Mesenteric fat pad (tissue), 1 donor: Measurements from ENCODE around the gene ZNF777. TPM values are rescaled to one million over a fixed set of nuclear protein-coding genes. Genes with fewer than 3 reads are reported as not detected.
"Not testable (repeated sequence)": the region's sequence is repeated elsewhere in the genome, so short reads cannot be mapped to it uniquely, and the experiment has no call there.

Experiments used
- DNase-seq: peaks from one replicate; pipeline ENCODE4 v3.0.0-alpha.2; 2020; ENCODE audit warnings: low spot score
- long read RNA-seq: library from polyadenylated mRNA; unstranded; transcript quantifications from one replicate; pipeline ENCODE4 v2.0.0, GENCODE V29; 2020
- total RNA-seq: library from RNA; stranded (reverse); fragmentation: NEBNext Ultra II Directional; extraction: Animal tissue kit (Norgen Biotek cat#: 25700); gene quantifications from one replicate; pipeline ENCODE4 v1.2.1, GENCODE V29; 2021
- donor health status: DM: yes; HTN: yes; CAD: no.

ZNF777 gene
- total RNA-seq = 9.2 TPM
- long read RNA-seq, partial matches to known transcripts = 0 of 2 reads
- long read RNA-seq, other reads (novel, unspliced or antisense) = 2 of 2 reads

DNA sequence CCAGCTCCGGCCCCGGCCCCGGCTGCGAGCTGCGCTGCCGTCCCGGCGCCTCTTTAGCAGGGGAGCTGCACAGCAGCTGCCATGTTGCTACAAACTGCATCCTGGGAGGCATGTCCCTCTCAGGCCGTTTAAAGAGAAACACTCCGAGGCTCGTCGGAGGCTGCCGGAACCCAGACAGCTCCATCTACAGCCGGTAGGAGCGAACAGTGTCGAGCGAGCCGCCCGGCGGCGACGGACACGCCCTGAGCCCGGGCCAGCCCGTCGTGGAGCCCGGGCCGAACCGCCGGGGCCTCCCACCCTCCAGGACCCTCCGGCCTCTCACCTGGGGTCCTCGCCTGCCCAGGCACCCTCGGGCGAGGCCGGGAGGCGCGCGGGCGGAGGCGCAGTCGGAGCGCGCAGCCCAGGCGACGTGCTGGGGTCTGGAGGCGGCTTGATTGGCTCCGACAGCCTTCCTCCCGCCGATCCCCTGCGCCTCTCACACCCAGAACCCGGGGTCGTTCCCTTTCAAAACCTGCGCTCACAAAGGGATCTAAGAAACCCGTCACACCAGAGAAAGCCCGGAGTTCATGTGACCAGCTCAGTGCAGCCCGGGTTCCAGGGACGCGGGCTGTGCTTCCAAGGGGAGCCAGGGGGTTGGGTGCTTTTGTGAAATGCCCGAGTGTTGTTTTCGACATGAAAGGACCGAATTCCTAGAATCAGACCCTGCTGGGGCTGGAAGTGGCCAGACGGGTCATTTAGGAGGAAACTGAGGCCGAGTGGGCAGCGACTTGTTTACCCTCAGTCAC is at the start of gene ZNF777:
Gene ZNF777 (minus strand): TSS at position 570 of the 785 bp plus-strand sequence. CDS start 5,040 bp downstream, outside the sequence.
- no peak for DNase-seq

DNA sequence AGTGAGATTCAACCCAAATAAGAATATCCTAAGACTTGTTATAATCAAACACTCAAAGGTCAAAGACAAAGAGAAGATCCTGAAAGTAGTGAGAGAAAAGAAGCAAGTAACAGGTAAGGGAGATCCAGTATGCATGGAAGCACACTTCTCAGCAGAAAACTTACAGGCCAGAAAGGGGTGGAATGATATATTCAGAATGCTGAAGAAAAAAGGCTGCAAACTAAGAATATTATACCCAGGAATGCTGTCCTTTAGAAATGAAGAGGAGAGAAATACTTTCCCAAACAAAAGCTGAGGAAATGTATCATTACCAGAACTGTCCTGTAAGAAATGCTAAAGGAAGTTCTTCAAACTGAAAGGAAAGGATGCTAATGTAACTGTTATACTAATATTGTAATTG is 49.4 kb upstream of the ZNF777 start:
- no peak for DNase-seq

DNA sequence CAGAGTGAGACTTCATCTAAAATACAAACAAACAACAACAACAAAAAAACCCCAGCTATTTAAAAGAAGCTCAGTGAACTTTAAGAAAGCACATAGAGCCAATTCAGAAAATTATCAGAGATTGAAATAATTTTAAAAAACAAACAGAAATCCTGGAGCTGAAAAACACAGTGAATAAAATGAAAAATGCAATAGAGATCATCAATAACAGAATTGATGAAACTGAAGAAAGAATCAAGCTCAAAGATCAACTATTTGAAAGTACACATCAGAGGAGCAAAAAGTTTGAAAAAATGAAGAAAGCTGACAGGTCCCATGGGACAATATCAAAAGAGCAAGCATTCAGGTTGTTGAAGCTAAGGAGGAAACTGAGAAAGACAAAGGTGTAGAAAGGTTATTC is 48.9 kb upstream of the ZNF777 start:
- no peak for DNase-seq

DNA sequence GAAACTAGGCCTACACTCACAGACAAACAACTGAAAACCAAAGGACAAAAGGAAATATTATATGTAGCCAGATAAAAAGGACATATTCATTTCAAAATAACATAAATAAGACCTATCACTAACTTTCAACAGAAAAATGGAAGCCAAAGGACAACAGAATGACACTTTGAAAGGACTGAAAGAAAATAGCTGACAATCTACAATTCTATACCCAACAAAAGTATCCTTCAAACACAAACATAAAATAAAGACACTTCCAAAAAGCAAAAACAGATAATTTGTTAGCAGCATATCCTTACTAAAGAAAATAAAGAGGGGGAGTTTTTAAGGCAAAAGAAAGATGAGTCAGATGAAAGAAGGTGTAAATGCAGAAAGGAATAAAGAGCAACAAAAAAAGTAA is 44.7 kb upstream of the ZNF777 start:
- no peak for DNase-seq

DNA sequence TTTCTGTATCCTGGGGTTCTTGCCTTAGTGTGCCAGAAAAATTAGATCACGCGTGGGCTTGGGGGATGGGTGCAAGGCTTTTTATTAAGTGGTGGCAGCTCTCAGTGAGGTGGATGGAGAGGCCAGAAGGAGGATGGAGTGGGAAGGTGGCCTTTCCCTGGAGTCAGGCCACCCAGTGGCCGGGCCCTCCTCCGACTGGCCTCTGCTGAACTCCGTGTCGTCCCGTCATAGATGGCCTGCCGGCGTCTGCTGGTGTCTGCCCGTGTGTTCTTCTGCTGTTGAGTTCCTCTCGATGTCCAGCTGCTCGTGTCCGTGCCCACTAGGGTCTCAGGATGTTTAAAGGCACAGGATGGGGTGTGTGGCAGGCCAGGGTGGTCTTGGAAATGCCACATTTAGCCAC is 40.8 kb upstream of the ZNF777 start:
- DNase-seq = no peak

DNA sequence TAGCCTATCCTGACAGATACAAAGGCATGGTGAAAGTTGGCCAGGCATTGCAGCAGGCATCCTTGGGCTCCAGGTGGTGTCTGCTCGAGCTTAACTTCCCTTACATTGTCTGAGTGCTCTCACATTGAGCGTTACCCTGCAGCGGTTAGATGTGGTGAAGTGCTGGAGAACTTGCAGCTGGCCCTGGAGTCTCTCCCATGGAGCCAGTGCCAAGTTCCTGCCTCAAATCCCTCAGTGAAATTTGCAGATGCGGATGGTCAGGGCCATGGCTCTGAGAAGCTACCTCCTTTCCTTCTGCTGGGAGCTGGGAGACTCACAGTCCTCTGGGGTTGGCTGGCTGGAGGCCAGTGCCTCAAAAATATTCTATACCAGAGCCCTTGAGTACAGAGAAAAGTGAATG is 40.0 kb upstream of the ZNF777 start:
- no peak for DNase-seq

DNA sequence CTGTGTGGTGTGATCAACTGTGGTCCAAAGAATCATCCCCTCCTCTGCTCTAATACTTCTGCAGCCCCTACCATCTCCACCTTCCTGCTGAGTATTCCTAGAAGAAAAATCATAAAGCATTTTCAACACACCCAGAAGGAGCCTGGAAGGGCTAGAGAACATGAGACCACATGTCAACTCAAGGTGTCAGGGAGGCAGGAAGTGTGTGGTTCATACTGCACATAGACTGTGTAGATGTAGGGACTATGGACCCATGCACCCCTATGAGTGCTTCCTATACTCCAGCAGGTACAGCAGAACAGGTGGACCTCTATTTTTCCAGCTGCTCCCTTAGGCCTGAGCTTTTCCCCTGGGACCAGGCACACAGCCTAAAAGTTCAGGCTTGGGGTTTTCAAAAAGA is 39.3 kb upstream of the ZNF777 start:
- no peak for DNase-seq

DNA sequence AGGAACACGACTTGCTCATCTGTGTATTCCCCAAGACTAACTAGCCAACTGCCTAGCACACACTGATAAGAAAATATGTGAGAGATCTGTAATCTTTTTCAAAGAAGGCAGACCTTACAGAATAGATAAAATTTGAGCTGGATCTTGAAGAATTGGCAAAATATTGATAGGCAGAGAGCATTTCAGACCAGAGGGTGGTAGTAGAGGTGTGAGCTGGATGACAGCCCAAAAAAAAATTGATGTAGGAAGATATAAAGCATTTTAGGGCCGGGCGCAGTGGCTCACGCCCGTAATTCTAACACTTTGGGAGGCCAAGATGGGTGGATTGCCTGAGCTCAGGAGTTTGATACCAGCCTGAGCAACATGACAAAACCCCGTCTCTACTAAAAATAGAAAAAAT is 37.9 kb upstream of the ZNF777 start:
- no peak for DNase-seq

DNA sequence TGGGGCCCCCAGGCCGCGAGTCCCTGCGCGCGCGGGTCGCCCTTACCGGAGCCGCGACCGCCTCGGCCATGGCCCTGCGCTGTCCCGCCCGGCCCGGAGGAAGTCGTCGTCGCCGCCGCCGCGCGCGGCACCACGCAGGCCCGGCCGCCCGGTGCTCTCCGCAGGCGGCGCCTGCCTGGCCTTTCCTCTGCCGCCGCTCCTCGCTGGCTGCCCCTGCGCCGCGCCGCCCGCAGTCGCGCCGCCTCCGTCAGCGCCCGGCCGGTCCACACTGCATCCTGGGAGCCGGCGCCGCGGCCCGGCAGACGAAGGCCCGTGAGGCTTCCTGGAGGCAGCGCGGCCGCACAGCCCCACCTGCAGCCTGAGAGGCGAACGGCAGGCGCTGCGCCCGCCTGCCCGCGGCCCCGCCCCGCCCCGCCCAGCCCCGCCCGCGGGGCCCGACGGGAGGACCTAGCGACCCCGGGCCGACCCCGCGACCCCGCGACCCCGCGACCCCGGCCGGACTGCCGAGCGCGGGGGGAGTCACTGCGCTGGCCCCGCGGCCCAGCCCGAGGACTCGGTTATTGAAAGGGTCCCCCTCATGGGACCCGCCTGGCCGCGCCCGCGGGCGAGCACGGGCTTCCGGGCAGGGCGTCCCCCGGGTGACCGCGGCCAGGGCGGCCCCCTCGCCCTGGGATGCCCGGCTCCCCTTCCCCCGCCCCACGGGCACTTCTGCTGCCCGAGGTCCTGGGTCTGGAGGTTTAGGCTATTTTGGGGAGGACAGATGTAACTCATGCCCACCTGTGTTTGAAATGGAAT is 36.8 kb upstream of the ZNF777 start, which contains the start of gene ZNF746:
Gene ZNF746 (minus strand): TSS at position 343 of the 795 bp plus-strand sequence. CDS start 273 bp downstream, at position 70.
- peak; percentile 93 for DNase-seq

DNA sequence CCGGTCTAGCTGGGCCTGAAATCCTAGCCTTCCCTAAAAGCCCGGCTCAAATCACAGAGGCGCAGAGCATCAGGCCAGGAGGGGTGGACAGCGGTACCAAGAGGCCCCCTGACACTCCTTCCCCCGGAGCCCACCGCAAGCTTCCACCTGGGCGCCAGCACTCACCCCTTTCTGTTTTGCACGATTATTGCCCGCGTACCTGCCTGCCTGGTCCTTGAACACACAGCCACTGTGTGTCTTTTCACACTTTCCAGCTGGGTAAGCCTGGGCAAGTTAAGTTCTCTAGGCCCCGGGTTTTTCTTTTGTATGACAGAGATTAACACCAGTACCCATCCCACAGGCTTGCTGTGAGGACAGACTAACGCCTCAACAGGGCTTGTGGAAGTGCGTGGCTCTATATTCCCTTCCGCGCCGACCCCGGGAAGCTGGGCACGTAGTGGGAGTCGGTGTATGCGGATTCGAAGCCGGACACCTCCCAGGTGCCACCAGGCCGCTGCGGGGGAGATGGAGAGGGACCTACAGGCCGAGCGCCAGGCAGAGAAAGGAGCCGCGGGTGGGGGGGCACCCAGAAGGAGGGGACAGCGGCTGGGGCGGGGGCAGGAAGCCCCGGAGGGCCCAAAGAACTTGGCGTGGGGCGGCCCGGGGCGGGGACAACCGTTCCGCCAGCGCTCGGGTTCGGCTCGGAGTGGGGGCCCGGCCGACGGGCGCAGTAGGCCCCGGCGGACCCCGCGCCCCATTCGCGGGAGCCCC is 36.0 kb upstream of the ZNF777 start:
- peak; percentile 90 for DNase-seq

DNA sequence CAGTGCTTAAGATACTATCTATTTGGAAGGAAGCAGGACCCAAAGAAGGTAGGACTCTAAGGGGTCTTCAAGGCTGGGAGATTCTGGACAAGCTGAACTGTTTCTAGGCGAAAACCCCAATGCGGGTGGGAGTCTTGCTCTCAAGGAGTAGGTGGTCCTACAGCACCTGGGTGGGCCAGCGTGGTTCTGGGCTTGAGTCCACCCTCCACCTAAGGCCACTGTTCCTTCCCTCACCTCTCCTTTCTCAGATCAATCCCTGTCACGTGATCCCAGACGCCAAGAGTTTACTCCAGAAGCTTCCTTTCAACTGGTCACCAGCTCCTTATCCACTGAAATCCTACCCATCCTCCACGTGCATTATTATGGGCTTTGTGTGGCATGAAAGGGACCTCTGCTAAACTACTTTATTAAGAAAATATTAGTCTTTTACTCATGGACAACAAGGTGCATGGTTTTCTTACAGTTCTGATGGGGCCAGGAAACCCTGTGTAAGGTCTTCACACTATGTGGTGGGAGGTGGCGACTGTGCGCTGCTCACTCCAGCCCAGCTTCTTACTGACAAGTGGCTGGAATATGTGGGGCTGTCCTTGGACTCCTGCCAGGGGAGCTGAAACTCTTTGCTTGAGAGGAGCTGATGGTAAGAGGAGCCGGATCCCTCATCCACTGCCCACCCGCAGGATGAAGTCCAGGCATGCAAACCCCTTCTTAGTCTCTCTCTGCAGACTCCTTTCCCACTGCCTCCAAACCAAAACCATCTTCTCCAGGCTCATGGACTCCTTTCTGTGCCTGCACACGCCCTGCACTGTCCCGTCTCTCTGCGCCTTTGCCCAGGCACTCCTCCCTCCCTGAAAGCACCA is 35.2 kb upstream of the ZNF777 start:
- DNase-seq = no peak

DNA sequence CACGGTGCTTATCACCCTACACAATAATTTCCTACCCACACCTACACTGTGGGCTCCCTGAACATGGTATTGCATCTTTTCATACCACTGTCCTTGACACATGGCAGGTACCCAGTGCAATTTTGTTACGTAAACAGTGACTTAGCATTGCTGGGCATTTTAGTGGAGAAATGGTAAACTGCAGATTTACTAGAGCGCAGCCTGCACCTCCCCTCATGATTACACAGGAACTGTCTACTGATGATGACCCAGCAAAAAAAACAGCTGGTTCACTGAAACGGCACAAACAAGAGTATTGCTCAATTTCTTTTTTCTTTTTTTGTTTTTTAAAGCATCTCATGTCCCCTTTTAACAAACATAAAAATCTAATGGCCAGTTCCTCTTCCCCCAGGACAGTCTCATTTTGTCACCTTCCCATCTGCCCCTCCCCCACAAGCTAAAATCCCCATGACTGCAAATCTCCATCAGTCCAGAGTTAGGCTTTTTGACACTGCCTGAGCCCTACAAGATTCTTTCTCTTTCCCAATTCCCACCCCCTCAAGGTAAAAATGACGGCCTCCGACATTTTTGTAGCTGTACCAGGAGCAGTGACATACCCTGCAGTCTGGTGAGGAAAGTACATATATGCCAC is 34.0 kb upstream of the ZNF777 start:
- no peak for DNase-seq

DNA sequence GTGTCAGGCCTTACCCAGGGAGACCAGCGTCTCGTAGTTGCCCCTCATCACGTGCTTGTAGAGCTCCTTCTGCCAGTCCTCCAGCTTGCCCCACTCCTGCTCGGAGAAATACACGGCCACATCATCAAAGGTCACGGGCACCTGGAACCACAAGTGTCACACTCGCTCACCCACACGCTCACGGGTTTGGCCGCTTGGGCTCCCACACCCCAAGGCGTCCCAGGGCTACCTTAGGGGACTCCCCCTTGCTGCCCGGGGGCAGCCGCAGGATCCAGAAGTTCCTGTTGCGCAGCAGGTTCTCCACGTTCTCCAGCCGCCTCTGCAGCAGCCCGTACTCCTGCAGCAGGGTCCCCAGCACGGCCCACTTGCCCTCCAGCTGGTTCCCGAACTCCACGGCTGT is 33.1 kb upstream of the ZNF777 start:
- DNase-seq = not testable (repeated sequence)

DNA sequence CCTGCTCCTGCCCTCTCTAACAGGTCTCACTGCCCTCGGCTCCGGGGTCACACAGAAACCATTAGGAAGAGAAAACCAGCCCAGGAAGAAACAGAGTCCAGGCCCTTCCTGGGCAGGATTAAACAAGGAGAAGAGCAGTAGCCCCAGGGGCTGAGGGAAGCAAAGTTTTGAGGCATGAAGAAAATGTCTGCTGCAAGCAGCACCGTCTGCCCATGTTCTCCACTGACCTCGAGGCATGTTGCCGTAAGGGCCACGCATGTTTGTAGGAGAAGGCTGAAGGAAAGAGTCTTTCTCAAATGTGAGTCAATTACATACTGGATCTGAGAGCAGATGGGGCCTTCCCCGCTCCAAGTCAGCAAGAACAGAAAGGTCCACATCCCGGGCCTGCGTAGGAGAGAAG is 32.5 kb upstream of the ZNF777 start:
- DNase-seq = no peak

DNA sequence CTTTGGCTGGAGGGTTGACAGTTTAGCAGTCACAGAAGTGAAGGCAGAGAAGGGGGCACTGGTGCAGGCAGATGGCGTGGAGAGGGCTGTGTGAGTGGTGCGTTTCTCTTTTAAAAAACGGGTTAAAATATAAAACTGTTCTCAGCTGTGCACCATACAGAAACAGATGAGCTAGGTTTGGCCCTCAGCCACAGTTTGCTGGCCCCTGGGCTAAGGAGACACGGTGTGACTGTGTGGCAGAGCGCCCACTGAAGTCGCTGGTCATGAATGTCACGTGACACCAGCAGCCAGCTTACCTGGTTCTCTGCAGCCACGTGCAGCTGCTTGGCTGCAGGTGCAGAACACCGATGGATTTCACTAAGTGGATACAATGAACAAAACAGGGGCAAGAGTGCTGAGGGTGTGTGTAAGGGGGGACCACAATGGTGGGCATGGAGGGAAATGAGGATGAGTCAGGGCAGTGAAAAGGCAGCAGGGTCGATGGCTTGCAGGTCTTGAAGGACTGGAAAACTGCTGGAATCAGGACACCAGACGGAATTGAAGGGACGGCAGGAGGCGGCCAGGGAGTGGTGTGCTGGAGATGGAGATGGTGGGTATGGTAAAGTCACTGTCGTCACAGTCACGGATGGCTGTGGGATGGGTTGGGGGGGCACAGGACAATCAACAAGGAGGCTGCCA is 29.4 kb upstream of the ZNF777 start:
- no peak for DNase-seq

DNA sequence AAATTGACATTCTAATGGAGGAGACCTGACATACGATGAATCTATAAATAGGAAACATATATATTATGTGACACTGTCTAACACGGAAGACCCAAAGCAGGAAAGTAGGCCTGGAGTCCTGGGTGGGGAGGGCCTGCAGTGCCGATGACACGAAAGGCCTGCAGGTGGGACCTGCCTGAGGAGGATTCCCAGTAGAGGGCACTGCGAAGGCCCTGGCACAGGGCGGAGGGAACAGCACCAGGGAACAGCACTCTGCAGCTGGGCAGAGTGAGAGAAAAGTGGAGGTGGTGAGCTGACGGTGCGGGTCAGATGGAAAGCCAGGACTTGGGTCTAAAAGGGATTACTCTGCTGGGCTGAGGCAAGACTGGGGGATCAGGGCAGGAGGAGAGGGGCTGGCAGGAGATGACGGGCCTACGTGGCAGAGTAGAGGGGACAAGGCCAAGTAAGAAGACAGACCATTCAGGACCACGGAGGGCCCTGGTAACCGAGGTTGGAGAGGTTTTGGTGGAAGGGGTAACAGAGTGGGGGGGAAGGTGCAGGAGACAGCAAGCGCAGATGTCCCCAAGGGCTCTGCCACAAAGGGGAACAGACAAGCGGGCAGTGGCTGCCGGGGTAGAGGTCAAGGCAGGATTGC is 28.6 kb upstream of the ZNF777 start:
- peak; percentile 81 for DNase-seq

DNA sequence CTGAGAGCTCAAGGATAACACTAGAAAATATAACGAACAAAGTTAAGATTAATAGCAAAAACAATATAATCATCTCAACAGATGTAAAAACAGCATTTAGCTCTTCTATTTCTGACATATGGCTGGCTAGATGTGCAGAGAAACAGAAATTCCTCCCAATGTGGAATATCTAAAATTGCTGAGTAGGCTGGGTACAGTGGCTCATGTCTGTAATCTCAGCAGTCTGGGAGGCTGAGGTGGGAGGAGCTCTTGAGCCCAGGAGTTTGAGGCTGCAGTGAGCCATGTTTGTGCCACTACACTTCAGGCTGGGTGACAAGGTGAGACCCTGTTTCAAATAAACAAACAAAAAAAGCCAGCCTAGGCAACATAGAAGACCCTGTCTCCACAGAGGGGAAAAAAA is 18.7 kb upstream of the ZNF777 start:
- DNase-seq = no peak

DNA sequence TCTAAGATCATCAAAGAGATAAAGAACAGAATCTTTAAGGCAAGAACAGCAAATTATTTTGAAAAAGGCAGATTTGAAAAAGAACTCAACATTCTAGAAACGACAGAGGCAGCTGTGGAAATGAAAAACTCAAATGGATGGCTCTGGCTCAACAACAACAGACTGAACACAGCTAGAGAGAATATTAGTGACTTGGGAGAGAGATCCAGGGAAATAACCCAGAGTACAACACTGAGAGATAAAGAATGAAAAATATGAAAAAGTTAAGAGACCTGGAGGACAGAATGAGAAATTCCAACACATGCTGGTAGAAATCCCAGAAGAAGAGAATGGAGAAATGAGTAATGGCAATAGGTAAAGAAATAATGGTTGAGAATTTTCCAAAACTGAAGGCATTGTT is 17.9 kb upstream of the ZNF777 start:
- no peak for DNase-seq
